ENCODE results near the gene ZNF75A. TPM values are rescaled to one million over a fixed set of nuclear protein-coding genes. Genes with fewer than 3 reads are reported as not detected.
A peak's percentile ranks its signal among the peaks of the same experiment; 100 is the strongest.

The ZNF75A gene
- total RNA-seq, 4 donors from 2014 or later: 15.4 to 18.9 (median 16.9) TPM

DNA sequence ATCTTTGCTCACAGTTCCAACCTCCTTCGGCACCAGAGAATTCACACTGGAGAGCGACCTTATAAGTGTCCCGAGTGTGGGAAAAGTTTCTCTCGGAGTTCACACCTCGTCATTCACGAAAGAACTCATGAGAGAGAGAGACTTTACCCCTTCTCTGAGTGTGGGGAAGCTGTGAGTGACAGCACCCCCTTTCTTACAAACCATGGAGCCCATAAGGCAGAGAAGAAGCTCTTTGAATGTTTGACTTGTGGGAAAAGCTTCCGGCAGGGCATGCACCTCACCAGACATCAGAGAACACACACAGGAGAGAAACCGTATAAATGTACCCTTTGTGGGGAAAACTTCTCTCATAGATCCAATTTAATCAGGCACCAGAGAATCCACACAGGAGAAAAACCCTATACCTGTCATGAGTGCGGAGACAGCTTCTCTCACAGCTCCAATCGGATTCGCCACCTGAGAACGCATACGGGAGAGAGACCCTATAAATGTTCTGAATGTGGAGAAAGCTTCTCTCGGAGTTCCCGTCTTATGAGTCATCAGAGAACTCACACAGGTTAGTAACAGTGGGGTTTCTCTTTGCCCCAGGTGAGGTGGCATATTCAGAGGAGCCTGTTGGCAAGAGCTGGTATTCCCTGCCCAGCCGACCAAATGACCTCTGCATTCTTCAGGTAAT is 15.2 kb upstream of the ZNF75A start:
- no peak overlapping the region for H3K27ac ChIP-seq (replicated peaks in 1 of 4)
- peaks cover 73 to 91% (median 81%) of the 10 kb centered on the region in 4 donors for H3K36me3 ChIP-seq
- TF ChIP-seq, protein P1, sequence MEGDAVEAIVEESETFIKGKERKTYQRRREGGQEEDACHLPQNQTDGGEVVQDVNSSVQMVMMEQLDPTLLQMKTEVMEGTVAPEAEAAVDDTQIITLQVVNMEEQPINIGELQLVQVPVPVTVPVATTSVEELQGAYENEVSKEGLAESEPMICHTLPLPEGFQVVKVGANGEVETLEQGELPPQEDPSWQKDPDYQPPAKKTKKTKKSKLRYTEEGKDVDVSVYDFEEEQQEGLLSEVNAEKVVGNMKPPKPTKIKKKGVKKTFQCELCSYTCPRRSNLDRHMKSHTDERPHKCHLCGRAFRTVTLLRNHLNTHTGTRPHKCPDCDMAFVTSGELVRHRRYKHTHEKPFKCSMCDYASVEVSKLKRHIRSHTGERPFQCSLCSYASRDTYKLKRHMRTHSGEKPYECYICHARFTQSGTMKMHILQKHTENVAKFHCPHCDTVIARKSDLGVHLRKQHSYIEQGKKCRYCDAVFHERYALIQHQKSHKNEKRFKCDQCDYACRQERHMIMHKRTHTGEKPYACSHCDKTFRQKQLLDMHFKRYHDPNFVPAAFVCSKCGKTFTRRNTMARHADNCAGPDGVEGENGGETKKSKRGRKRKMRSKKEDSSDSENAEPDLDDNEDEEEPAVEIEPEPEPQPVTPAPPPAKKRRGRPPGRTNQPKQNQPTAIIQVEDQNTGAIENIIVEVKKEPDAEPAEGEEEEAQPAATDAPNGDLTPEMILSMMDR (IDR thresholded peaks at IDR 0.05): no peak
- no peak for TF ChIP-seq EP300 (IDR thresholded peaks at IDR 0.05)
- no peak for TF ChIP-seq POLR2AphosphoS5 (IDR thresholded peaks at IDR 0.05)
- TF ChIP-seq POLR2A (IDR thresholded peaks at IDR 0.05; ENCODE audit: low read depth): no peak
- peaks cover 3 to 14% (median 10%) of the 10 kb centered on the region in 4 donors for H3K4me1 ChIP-seq
- H3K9me3 ChIP-seq: peaks cover 25 to 96% (median 90%) of the 10 kb centered on the region in 4 donors
- intact Hi-C loops (cut with DNase I): no loop called here
- over 99% methylated on average over 16 of the region's 16 CpGs for WGBS
- no peaks in the 10 kb centered on the region for H3K27me3 ChIP-seq
- DNase-seq (ENCODE audit: extremely low spot score): no peak
- H3K4me3 ChIP-seq: no peak overlapping the region

DNA sequence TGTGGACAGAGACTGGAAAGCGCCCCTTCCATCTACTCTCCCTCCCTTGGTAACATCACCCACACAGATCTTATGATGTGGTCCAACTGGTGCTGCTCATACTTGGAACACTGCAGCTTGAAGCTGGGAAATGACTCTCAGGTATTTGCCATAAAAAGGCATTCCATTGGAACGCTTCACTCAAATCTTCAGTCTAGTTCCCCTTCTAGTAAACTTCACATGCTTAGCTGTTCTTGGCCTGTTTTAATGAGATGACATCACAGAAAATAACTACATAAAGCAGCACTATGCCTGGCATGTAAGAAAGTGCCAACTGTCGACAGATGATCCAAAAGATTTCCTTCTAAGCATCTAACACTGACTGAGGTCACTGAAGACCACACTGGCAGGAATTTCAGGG is 12.7 kb upstream of the ZNF75A start:
- Histone ChIP-seq H3K4me3 (no peak overlapping the region), H3K9me3 (peaks cover 25 to 98% (median 94%) of the 10 kb centered on the region in 4 donors), H3K4me1 (no peaks in the 10 kb centered on the region), H3K27me3 (no peaks in the 10 kb centered on the region), H3K27ac (replicated peaks in 1 of 4) (no peak overlapping the region), H3K36me3 (peaks cover 54 to 71% (median 60%) of the 10 kb centered on the region in 4 donors)
- TF ChIP-seq, protein P1 (IDR thresholded peaks at IDR 0.05): no peak
- TF ChIP-seq POLR2AphosphoS5 (IDR thresholded peaks at IDR 0.05) (no peak), EP300 (IDR thresholded peaks at IDR 0.05) (no peak), POLR2A (IDR thresholded peaks at IDR 0.05; ENCODE audit: low read depth) (no peak)
- WGBS: 88% methylated on average over 3 of the region's 3 CpGs
- no peak for DNase-seq (ENCODE audit: extremely low spot score)
- intact Hi-C loops (cut with DNase I): no loop called here

DNA sequence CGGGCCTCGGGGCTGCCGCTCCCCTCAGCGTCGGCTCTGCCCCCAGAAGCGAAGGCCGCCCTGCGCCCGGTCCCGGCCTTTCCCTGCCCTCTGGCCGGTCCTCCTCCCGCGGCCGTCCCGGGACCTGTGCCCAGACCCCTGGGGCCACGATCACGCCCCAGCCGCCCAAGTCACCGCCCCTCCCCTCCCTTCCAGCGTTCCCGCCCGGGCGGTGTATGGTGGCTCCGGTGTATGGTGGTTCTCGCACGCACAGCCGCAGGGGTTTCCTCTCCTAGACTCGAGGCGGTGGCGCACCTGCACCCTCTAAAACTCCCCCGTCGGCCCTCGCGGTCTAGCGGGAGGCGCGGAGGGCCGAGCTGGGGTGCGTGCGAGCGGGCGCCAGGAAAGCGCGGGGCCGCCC is 10.1 kb upstream of the ZNF75A start:
- Histone ChIP-seq H3K9me3 (peaks cover 11 to 98% (median 91%) of the 10 kb centered on the region in 4 donors), H3K27me3 (no peaks in the 10 kb centered on the region), H3K4me1 (no peaks in the 10 kb centered on the region), H3K27ac (replicated peaks in 1 of 4) (no peak overlapping the region), H3K36me3 (peaks cover 29 to 55% (median 40%) of the 10 kb centered on the region in 4 donors), H3K4me3 (no peak overlapping the region)
- no peak for TF ChIP-seq POLR2AphosphoS5 (IDR thresholded peaks at IDR 0.05)
- no peak for DNase-seq (ENCODE audit: extremely low spot score)
- WGBS: 24% methylated on average over 33 of the region's 45 CpGs
- intact Hi-C loops (cut with DNase I): no loop called here

DNA sequence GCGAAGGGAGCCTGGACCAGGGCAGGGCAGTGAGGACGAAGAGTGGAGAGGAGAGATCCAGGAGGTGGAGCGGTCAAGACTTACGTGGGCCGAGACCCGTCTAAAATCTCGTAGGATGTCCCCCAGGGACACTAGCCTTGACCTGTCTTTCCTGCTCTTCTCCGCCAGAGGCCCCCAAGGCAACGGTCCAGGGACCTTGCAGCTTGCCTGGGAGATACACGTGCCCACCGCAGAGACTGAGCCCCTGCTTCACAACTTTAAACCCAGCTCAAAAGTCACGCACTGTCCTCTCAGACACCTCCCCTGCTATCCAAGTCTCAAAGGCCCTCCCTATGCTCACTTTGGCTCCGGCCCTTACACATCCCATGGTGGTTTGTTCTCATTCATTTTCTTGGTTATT is 9.5 kb upstream of the ZNF75A start:
- Histone ChIP-seq H3K9me3 (peaks cover 6 to 98% (median 91%) of the 10 kb centered on the region in 4 donors), H3K36me3 (peaks cover 29 to 55% (median 39%) of the 10 kb centered on the region in 4 donors)
- WGBS: 70% methylated on average over 13 of the region's 13 CpGs

DNA sequence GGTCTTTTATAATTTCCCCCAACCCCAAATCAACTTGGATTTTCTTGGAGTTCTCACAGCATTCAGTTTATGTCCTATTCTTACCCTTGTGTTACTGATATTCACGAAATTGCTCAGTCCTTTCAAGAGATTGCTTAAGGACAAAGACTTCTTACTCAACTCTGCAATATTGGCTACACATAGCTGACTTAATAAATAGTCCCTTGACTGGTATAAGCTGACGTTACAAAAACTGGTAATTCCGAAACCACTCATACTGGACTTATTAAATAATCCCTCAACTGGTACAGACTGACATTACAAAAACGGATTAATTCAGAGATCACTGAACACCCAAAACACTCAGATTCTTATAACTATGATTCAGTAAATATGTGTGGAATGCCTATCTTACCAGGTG is 927 bp upstream of the ZNF75A start:
- DNase-seq (ENCODE audit: extremely low spot score): no peak
- TF ChIP-seq, protein P1 (IDR thresholded peaks at IDR 0.05): no peak
- TF ChIP-seq POLR2A (IDR thresholded peaks at IDR 0.05; ENCODE audit: low read depth) (no peak), POLR2AphosphoS5 (IDR thresholded peaks at IDR 0.05) (no peak), EP300 (IDR thresholded peaks at IDR 0.05) (no peak)
- H3K4me1 ChIP-seq: peaks cover 17 to 26% (median 20%) of the 10 kb centered on the region in 4 donors
- intact Hi-C loops (cut with DNase I): no loop called here
- H3K27me3 ChIP-seq: no peaks in the 10 kb centered on the region
- WGBS: 74% methylated on average over 4 of the region's 4 CpGs
- peak overlapping the region; percentile 59 to 96 (median 74) for H3K4me3 ChIP-seq
- H3K36me3 ChIP-seq: peaks cover 21 to 66% (median 39%) of the 10 kb centered on the region in 4 donors
- H3K9me3 ChIP-seq: peaks cover 0 to 87% (median 64%) of the 10 kb centered on the region in 4 donors
- peak overlapping the region in 1 of 4 donors; percentile 91 for H3K27ac ChIP-seq (replicated peaks in 1 of 4)

More for the DNA sequence above, 9.5 kb upstream of the ZNF75A start:
- no peak overlapping the region for H3K27ac ChIP-seq (replicated peaks in 1 of 4)
- intact Hi-C loops (cut with DNase I): no loop called here
- no peak overlapping the region for H3K4me3 ChIP-seq
- DNase-seq (ENCODE audit: extremely low spot score): no peak
- no peaks in the 10 kb centered on the region for H3K4me1 ChIP-seq
- H3K27me3 ChIP-seq: no peaks in the 10 kb centered on the region
- TF ChIP-seq, protein P1 (IDR thresholded peaks at IDR 0.05): no peak
- TF ChIP-seq POLR2A (IDR thresholded peaks at IDR 0.05; ENCODE audit: low read depth): no peak
- no peak for TF ChIP-seq POLR2AphosphoS5 (IDR thresholded peaks at IDR 0.05)
- TF ChIP-seq EP300 (IDR thresholded peaks at IDR 0.05): no peak

Measured in esophagus muscularis mucosa (tissue), 4 donors.